Parathyroid adenoma (tissue), 2 donors: ENCODE measurements around the gene SEMA6B.

Source experiments
- H2AFZ ChIP-seq: fragments of 300-600 bp; sonication (generic); one replicate; pipeline ENCODE4 v1.7.0; 2017; ENCODE audit warnings: antibody characterized with exemption, mild to moderate bottlenecking
- H3K27ac ChIP-seq: fragments of 300-600 bp; sonication (generic); one replicate; pipeline ENCODE4 v1.7.0; 2017
- H3K27me3 ChIP-seq: fragments of 300-600 bp; sonication (generic); one replicate; pipeline ENCODE4 v1.7.0; 2017; ENCODE audit warnings: low read length; ENCODE audit not compliant: control insufficient read depth, insufficient read depth
- H3K36me3 ChIP-seq: fragments of 300-600 bp; sonication (generic); one replicate; pipeline ENCODE4 v1.7.0; 2017; ENCODE audit warnings: low read length; ENCODE audit not compliant: control insufficient read depth, insufficient read depth
- H3K4me1 ChIP-seq: fragments of 300-600 bp; sonication (generic); one replicate; pipeline ENCODE4 v1.7.0; 2017; ENCODE audit warnings: control low read depth
- H3K4me2 ChIP-seq: fragments of 300-600 bp; sonication (generic); one replicate; pipeline ENCODE4 v1.7.0; 2017; ENCODE audit warnings: low read length
- H3K4me3 ChIP-seq: fragments of 300-600 bp; sonication (generic); one replicate; pipeline ENCODE4 v1.7.0; 2017; ENCODE audit warnings: low read depth, low read length
- H3K79me2 ChIP-seq: fragments of 300-600 bp; sonication (generic); one replicate; pipeline ENCODE4 v1.7.0; 2017; ENCODE audit warnings: control low read depth
- H3K9ac ChIP-seq: fragments of 300-600 bp; sonication (generic); one replicate; pipeline ENCODE4 v1.7.0; 2017; ENCODE audit warnings: mild to moderate bottlenecking
- H3K9me3 ChIP-seq: fragments of 300-600 bp; sonication (generic); one replicate; pipeline ENCODE4 v1.7.0; 2017; ENCODE audit warnings: low read length; ENCODE audit not compliant: control insufficient read depth
- TF ChIP-seq, protein P1 (sequence below): fragments of 300-600 bp; sonication (generic); IDR thresholded peaks from one replicate; pipeline ENCODE4 v1.7.0; 2017; ENCODE audit warnings: antibody characterized with exemption, mild to moderate bottlenecking
- donor health status: primary hyperparathyroidism.

SEMA6B gene

DNA sequence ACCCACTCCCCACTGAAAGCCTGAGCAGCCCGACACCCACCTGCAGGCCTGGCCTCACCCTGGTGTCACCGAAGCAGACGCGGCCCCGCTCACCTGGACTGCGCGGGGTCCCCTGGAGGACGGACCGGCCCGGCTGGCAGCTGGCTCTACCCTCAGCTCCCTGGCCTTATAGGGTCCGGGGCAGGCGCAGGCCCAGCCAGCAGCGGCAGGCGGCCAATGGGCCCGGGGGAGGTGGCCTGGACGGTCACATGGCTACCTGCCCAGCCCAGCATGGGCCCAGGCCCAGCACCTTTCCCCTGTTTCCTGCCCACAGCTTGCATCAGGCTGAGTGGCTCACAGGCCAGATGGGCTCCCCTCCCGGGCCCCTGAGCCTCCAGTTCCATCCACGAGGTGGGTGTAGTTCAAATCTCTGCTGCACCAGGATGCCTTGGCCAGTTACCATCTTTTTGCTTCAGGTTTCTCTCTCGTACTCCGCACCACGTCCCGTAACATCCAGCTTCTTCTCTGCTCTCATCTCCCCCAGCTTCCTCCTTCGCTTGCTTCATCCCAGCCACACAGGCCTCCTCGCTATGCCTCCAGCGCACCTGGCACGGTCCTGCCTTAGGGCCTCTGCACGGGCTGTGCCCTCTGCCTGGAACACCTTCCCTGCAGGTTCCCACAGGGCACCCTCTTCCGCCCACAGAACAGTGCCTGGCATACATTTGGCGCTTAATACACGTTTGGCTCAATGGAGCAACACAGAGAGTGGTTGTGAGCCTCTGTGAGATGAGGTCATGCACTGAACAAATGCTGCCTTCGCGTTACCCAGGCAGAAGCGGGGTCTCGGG is 40.9 kb downstream of the SEMA6B start, which contains the start of gene PLIN4:
Gene PLIN4 (minus strand): TSS at position 142 of the 827 bp plus-strand sequence. CDS start 214 bp downstream, outside the sequence.
- Histone ChIP-seq H3K4me2 (no peak within 1 kb of the TSS), H3K27ac (no peak within 1 kb of the TSS), H3K9ac (no peak within 1 kb of the TSS), H2AFZ (no peak within 1 kb of the TSS), H3K4me3 (no peak within 1 kb of the TSS), H3K9me3 (no peaks in the 10 kb centered on the region), H3K36me3 (no peaks in the 10 kb centered on the region), H3K4me1 (no peaks in the 10 kb centered on the region), H3K27me3 (no peaks in the 10 kb centered on the region), H3K79me2 (no peaks in the 10 kb centered on the region)
- TF ChIP-seq, protein P1, sequence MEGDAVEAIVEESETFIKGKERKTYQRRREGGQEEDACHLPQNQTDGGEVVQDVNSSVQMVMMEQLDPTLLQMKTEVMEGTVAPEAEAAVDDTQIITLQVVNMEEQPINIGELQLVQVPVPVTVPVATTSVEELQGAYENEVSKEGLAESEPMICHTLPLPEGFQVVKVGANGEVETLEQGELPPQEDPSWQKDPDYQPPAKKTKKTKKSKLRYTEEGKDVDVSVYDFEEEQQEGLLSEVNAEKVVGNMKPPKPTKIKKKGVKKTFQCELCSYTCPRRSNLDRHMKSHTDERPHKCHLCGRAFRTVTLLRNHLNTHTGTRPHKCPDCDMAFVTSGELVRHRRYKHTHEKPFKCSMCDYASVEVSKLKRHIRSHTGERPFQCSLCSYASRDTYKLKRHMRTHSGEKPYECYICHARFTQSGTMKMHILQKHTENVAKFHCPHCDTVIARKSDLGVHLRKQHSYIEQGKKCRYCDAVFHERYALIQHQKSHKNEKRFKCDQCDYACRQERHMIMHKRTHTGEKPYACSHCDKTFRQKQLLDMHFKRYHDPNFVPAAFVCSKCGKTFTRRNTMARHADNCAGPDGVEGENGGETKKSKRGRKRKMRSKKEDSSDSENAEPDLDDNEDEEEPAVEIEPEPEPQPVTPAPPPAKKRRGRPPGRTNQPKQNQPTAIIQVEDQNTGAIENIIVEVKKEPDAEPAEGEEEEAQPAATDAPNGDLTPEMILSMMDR: no peak

DNA sequence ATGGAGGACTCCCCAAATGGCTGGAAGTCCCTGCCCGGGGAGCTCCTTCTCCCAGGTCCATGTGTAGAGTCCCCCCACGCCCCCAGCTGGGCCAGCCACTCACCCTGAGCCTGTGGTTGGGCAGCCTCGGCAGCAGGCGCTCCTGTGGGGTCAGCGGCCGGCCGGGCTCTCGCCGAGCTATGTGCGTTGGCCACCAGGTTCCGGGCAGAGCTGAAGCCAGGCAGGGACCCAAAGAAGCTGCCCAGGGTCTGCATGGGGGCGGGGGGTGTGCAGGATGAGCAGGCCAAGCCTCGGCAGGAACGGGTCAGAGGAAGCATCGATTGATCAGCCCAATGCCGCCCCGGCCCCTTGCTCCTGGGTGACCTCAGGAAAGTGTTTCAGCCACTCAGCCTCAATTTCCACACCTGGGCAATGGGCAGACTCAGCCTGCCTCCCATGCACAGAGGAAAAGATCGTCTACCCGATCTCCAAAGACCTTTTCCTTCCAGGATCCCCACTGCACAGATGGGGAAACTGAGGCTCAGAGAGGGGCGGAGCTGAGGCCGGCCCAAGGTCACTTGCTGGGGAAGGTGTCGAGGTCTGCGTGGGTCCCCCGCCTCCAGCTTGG is 41.9 kb downstream of the SEMA6B start:
- Histone ChIP-seq H3K4me3 (no peak overlapping the region), H2AFZ (no peak overlapping the region), H3K36me3 (no peaks in the 10 kb centered on the region), H3K9ac (no peak overlapping the region), H3K79me2 (no peaks in the 10 kb centered on the region), H3K4me1 (no peaks in the 10 kb centered on the region), H3K4me2 (no peak overlapping the region), H3K27ac (no peak overlapping the region), H3K9me3 (no peaks in the 10 kb centered on the region), H3K27me3 (no peaks in the 10 kb centered on the region)
- TF ChIP-seq, protein P1: no peak

- TF ChIP-seq, protein P1: no peak
- H3K4me1 ChIP-seq: no peaks in the 10 kb centered on the region
- H3K27ac ChIP-seq: no peak overlapping the region
- no peak overlapping the region for H3K9ac ChIP-seq
- H3K4me2 ChIP-seq: no peak overlapping the region
- no peaks in the 10 kb centered on the region for H3K27me3 ChIP-seq
- no peaks in the 10 kb centered on the region for H3K9me3 ChIP-seq
- H3K36me3 ChIP-seq: no peaks in the 10 kb centered on the region
- no peaks in the 10 kb centered on the region for H3K79me2 ChIP-seq
- no peak overlapping the region for H3K4me3 ChIP-seq
- H2AFZ ChIP-seq: no peak overlapping the region
Measured at GRCh38 chr19:4516939-4517300, 42.6 kb downstream of the SEMA6B start.

DNA sequence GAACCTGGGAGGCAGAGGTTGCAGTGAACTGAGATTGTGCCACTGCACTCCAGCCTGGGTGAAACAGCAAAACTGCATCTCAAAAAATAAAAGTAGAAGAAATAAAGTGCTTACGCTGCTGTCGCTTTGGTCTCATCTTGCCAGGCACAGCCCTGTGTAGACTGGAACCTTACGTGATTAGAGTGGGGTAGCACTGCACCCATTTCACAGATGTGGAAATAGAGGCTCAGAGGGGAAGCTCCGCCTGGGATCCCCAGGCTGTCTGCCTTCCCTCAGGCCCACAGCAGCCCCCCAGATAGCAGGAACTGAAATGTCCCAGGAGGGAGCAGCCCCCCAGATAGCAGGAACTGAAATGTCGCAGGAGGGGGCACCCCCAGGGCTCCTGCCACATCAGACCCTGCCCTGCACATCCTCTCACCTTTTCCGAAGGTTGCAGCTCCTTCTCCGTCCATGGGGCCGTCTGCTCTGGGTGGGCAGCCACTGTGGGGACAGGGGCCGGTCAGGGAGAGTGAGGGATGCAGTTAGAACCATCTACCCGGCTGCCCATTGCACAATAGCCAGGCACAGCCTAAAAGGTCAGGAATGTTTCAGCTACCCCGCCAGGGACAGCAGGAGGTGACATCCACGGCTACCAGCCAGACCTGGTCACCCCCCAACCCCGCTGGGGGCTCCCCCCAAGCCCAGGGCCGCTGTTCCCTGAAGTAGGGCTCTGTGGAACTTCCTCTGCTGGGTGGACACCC is 43.1 kb downstream of the SEMA6B start:
- Histone ChIP-seq H3K4me1 (no peaks in the 10 kb centered on the region), H3K27me3 (no peaks in the 10 kb centered on the region), H3K4me2 (no peak overlapping the region), H3K27ac (no peak overlapping the region), H2AFZ (no peak overlapping the region), H3K9ac (no peak overlapping the region), H3K79me2 (no peaks in the 10 kb centered on the region), H3K36me3 (no peaks in the 10 kb centered on the region), H3K9me3 (no peaks in the 10 kb centered on the region), H3K4me3 (no peak overlapping the region)
- TF ChIP-seq, protein P1: no peak
